HG02884 (cell line): ENCODE data around the gene DOCK1.

Experiments used
- ATAC-seq: cut with Tn5 transposase; IDR thresholded peaks from one replicate; pipeline ENCODE4 v1.9.1; 2021; ENCODE audit warnings: mild to moderate bottlenecking, moderate library complexity; ENCODE audit not compliant: unreplicated experiment

DOCK1 gene

GRCh38 chr10:126949161-126949503 is 43.9 kb downstream of the DOCK1 start:
- no peak for ATAC-seq

GRCh38 chr10:126950401-126951105 is 45.3 kb downstream of the DOCK1 start:
- no peak for ATAC-seq

GRCh38 chr10:126953886-126954285 is 48.7 kb downstream of the DOCK1 start:
- ATAC-seq, result no peak

DNA sequence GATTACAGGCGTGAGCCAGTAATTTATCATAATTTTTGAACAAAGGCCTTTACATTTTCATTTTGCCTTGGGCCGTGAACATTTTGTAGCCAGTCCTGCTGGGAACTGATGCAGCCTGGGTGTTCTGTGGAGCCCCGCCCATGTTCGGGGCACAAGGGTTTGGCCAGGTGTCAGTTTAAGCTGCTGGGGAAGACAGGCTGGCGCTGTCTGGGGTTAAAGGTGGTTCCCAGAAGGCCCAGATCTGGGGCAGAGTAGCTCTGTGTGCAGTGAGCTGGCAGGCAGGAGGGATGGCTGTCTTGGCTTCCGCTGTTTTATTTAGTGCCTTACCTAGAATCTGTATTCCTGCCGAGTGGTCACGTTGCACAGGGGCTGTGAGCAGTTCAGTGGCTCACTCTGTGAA is 50.2 kb downstream of the DOCK1 start:
- no peak for ATAC-seq

DNA sequence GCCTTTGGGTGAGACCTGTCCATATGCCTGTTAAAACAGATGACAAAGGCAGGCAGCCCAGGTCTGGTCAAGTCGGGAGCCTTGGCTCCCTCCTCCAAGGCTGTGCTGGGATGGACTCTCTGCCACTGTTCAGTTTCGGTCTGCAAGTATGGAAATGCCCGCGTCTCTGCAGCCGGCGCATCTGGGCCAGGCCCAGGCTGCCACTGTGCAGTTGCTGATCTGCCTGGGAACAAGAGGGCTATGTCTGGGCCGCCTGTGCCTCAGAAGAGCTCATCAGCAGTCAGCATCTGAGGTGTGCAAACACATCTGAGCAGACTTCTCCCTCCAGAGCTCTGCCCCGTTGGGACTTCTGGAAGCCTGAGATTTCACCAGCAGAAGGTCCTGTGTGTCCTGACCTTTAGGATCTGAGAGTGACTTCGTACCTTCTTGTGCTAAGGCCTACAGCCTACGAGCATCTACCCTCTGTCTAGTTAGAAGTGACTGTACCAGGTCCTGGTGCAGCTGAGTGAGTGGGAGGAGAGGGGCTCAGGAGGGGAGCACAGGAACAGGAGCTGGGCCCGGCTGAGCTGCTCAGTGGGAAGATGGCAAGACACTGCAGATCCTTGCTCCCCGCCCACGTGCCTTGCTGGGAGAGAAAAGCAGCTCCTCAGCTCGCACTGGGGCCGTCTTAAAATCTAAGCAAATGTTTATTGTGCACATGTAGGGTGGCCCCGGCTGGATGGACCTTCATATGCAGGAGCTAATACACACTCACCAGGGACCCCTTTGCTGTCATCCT is 50.9 kb downstream of the DOCK1 start:
- ATAC-seq, result no peak

- ATAC-seq, result no peak
These were observed 51.5 kb downstream of the DOCK1 start for GRCh38 chr10:126956712-126957108.

GRCh38 chr10:126957111-126957510 is 51.9 kb downstream of the DOCK1 start:
- no peak for ATAC-seq

DNA sequence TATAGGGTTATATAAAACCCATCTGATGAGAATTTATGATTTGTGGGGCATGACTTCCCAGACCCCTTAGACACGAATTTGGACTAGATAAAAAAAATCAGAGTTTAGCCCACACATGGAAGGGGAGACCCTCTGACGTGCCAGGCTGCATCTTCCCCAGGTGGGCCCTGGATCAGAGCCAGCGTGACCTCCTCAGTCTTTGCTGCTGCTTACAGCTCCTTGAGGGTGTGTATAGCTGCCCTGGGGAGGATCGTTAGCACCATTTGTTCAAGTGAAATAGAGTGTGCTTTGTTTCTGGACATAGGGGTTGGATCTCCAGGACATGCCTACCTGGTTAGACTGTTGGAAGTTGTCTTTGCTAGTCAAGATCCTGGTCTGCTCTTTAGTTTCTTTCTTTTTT is 54.2 kb downstream of the DOCK1 start:
- ATAC-seq, result no peak

DNA sequence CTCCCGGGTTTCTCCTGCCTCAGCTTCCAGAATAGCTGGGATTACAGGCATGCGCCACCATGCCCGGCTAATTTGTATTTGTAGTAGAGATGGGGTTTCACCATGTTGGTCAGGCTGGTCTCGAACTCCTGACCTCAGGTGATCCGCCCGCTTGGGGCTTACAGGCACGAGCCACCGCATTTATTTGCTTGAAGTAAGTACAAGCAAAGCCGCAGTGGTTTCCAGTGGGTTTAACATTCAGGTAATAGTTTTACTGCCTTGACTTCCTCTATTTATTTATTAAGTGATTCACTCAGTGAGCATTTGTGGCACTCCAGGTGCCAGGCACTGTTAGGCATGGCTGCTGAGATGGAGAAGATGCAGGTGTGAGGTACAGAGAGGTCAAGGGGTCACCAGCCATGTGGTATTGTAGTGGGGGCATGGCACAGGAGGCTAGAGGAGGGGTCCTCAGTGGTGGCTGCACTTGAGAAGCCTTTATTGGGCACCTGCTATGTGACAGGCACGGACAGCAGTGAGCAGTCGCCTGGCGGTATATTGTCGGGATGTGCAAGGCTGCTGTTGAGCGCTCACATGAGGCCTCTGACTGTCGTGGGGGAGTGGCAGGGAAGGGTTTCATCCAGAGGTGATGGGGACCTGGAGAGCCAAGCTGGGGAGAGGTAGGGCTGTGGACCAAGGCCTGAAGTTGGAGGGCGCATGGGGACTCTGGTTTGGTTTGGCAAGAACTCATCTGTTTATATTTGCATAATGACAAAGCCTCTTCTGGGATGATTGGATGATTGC is 54.9 kb downstream of the DOCK1 start:
- no peak for ATAC-seq

DNA sequence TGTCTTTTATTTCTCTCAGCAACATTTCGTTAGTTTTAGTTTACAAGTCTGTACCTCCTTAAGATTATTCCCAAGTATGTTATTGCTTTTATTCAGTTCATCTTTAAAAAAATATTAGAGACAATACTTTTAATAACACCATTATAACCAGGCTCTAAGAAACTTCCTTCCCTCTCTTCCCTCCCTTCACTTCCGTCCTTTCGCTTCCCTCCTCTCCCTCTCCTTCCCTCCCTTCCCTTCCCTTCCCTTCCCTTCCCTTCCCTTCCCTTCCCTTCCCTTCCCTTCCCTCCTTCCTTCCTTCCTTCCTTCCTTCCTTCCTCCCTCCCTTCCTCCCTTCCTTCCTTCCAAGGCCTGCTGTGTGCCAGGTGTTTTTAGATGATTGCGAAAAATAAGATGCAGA is 58.1 kb downstream of the DOCK1 start:
- no peak for ATAC-seq

DNA sequence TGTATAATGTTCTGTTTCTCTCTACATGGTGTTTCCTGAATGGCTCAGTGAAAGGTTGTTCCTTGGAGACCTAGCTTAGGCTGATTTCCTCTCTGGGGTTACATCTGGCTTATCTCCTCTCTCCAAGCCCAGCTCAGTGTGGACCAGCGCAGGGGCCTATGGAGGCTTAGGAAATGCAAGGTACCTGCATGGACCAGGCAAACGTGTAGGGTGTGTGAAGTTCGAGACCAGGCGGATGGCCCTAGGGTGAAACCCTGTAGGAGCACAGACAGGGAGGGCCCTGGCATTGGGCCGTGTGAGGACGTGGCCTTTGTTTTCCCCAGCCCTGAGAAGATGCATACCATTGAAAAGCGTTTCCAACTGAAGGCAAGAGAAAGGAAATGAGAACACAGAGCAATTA is 59.0 kb downstream of the DOCK1 start:
- no peak for ATAC-seq

- ATAC-seq, result no peak
These were observed 61.7 kb downstream of the DOCK1 start for GRCh38 chr10:126966938-126967337.

GRCh38 chr10:126969310-126969709 is 64.1 kb downstream of the DOCK1 start:
- no peak for ATAC-seq

- ATAC-seq, result no peak
These were observed 67.6 kb downstream of the DOCK1 start for GRCh38 chr10:126972635-126973414.

- ATAC-seq, result no peak
These were observed 70.0 kb downstream of the DOCK1 start for GRCh38 chr10:126975221-126975620.

- no peak for ATAC-seq
These were observed 72.0 kb downstream of the DOCK1 start for GRCh38 chr10:126977216-126977615.

GRCh38 chr10:126979311-126979710 is 74.1 kb downstream of the DOCK1 start:
- no peak for ATAC-seq

GRCh38 chr10:126993208-126993607 is 88.0 kb downstream of the DOCK1 start:
- no peak for ATAC-seq

GRCh38 chr10:126997801-126998590 is 92.8 kb downstream of the DOCK1 start:
- ATAC-seq, result no peak

- no peak for ATAC-seq
These were observed 95.4 kb downstream of the DOCK1 start for GRCh38 chr10:127000598-127000997.
